PC-9 (cell line): ENCODE data around the gene GPR42. TPM values are rescaled to one million over a fixed set of nuclear protein-coding genes. Genes with fewer than 3 reads are reported as not detected.

Experiments
- BruUV-seq: library from RNA; stranded (reverse); fragments of 400-500 nt; replicated peaks from 2 replicates; lab custom pipeline; 2021; lab: Mats Ljungman, UMichigan
- CTCF ChIA-PET: fragments of 300-600 bp; sonication (Branson Sonifier 250); formaldehyde crosslinking; loops from one replicate; lab custom pipeline; 2022; ENCODE audit warnings: antibody characterized with exemption; lab: Charles Lee
- POLR2A ChIA-PET: fragments of 300-600 bp; sonication (Branson Sonifier 250); formaldehyde crosslinking; loops from one replicate; lab custom pipeline; 2022; ENCODE audit warnings: antibody characterized with exemption; ENCODE audit not compliant: unreplicated experiment; lab: Charles Lee
- DNase-seq, 2 experiments: peaks; one replicate each; pipeline versions ENCODE4 v3.0.0 to v3.0.0-alpha.2; 2015 to 2022; ENCODE audit warnings: mixed read lengths in 1 of 2
- H2AFZ ChIP-seq: fragments of 200-600 bp; sonication (generic); 2 replicates; pipeline ENCODE4 v1.8.1; 2017; ENCODE audit warnings: antibody characterized with exemption
- H3F3A ChIP-seq: fragments of 200-600 bp; sonication (generic); 2 replicates; pipeline ENCODE4 v1.8.1; 2017; ENCODE audit warnings: antibody characterized with exemption, mild to moderate bottlenecking, low read depth; ENCODE audit not compliant: insufficient read depth
- H3K27ac ChIP-seq: fragments of 200-600 bp; sonication (generic); 2 replicates; pipeline ENCODE4 v1.6.1; 2016; ENCODE audit warnings: mixed run types
- H3K27me3 ChIP-seq: fragments of 200-600 bp; sonication (generic); 2 replicates; pipeline ENCODE4 v1.6.1; 2016; ENCODE audit warnings: low read depth, mixed run types; ENCODE audit not compliant: insufficient read depth
- H3K36me3 ChIP-seq: fragments of 200-600 bp; sonication (generic); 2 replicates; pipeline ENCODE4 v1.6.1; 2016; ENCODE audit warnings: low read depth, mixed run types
- H3K4me1 ChIP-seq: fragments of 200-600 bp; sonication (generic); replicated peaks from 2 replicates; pipeline ENCODE4 v1.6.1; 2016; ENCODE audit warnings: mixed run types; ENCODE audit not compliant: insufficient read depth
- H3K4me2 ChIP-seq: fragments of 200-600 bp; sonication (generic); 2 replicates; pipeline ENCODE4 v1.6.1; 2017; ENCODE audit warnings: mixed run types
- H3K4me3 ChIP-seq: fragments of 200-600 bp; sonication (generic); 2 replicates; pipeline ENCODE4 v1.6.1; 2016; ENCODE audit warnings: mixed run types
- H3K79me2 ChIP-seq: fragments of 200-600 bp; sonication (generic); 2 replicates; pipeline ENCODE4 v1.6.1; 2017; ENCODE audit warnings: low read depth, mixed run types
- H3K9me2 ChIP-seq: fragments of 200-600 bp; sonication (generic); 2 replicates; pipeline ENCODE4 v1.8.1; 2017; ENCODE audit warnings: mild to moderate bottlenecking; ENCODE audit not compliant: insufficient read depth
- H3K9me3 ChIP-seq: fragments of 200-600 bp; sonication (generic); 2 replicates; pipeline ENCODE4 v1.8.1; 2016; ENCODE audit warnings: low read depth; ENCODE audit not compliant: insufficient read depth
- H4K20me1 ChIP-seq: fragments of 200-600 bp; sonication (generic); 2 replicates; pipeline ENCODE4 v1.8.1; 2017; ENCODE audit not compliant: insufficient read depth
- CTCF ChIP-seq: fragments of 200-600 bp; sonication (generic); conservative IDR thresholded peaks from 2 replicates; pipeline ENCODE4 v1.6.1; 2017; ENCODE audit warnings: mixed run types, antibody characterized with exemption, mild to moderate bottlenecking, moderate library complexity
- EZH2 ChIP-seq: fragments of 200-600 bp; sonication (generic); IDR thresholded peaks from 2 replicates; pipeline ENCODE4 v1.8.0; 2017; ENCODE audit warnings: antibody characterized with exemption, low read depth
- intact Hi-C: fragments of 100-400 bp; cut with micrococcal nuclease; formaldehyde crosslinking; loops from one replicate; pipeline ENCODE4 v1.10.0; 2022; ENCODE audit not compliant: unreplicated experiment
- total RNA-seq: library from RNA; stranded (reverse); gene quantifications from 2 replicates; pipeline ENCODE4 v1.2.3, GENCODE V29; 2021

Gene GPR42
- total RNA-seq, 1 experiment from 2014 or later: not detected

- H3K9me2 ChIP-seq: no peaks in the 10 kb centered on the region
- no TSS peak for BruUV-seq
- intact Hi-C loops: no loop called here
- ChIA-PET CTCF (no interaction called here), POLR2A (no interaction called here)
- H3K27ac ChIP-seq: no peak overlapping the region
- H3F3A ChIP-seq: no peaks in the 10 kb centered on the region
- no peaks in the 10 kb centered on the region for H4K20me1 ChIP-seq
- no peaks in the 10 kb centered on the region for H3K36me3 ChIP-seq
- H3K79me2 ChIP-seq: no peaks in the 10 kb centered on the region
- peaks cover 71% of the 10 kb centered on the region for H3K27me3 ChIP-seq
- no peak for DNase-seq
- no peak overlapping the region for H3K4me3 ChIP-seq
- no peaks in the 10 kb centered on the region for H3K4me1 ChIP-seq
- no peak overlapping the region for H2AFZ ChIP-seq
- TF ChIP-seq EZH2: no peak
- TF ChIP-seq CTCF: no peak
- no peaks in the 10 kb centered on the region for H3K9me3 ChIP-seq
- H3K4me2 ChIP-seq: no peak overlapping the region
Measured at GRCh38 chr19:35417713-35418534, 47.1 kb downstream of the GPR42 start.

- Histone ChIP-seq H3K36me3 (no peaks in the 10 kb centered on the region), H3K9me2 (no peaks in the 10 kb centered on the region), H2AFZ (no peak overlapping the region), H4K20me1 (no peaks in the 10 kb centered on the region), H3F3A (no peaks in the 10 kb centered on the region), H3K9me3 (no peaks in the 10 kb centered on the region), H3K4me1 (no peaks in the 10 kb centered on the region), H3K4me3 (no peak overlapping the region), H3K27ac (no peak overlapping the region), H3K27me3 (peaks cover 63% of the 10 kb centered on the region), H3K79me2 (no peaks in the 10 kb centered on the region), H3K4me2 (no peak overlapping the region)
- ChIA-PET CTCF (no interaction called here), POLR2A (interaction anchor here (0.7 kb wide), 1 partner anchor 73 kb away, joined by 3 read pairs; no protein-coding TSS in a partner anchor)
- no TSS peak for BruUV-seq
- intact Hi-C loops: no loop called here
- no peak for DNase-seq
- TF ChIP-seq CTCF: no peak
- no peak for TF ChIP-seq EZH2
Measured at GRCh38 chr19:35419046-35419445, 48.2 kb downstream of the GPR42 start.

GRCh38 chr19:35419805-35420204, 48.9 kb downstream of the GPR42 start:
- ChIA-PET POLR2A (no interaction called here), CTCF (no interaction called here)
- no peak overlapping the region for H3K4me2 ChIP-seq
- H3K9me3 ChIP-seq: no peaks in the 10 kb centered on the region
- no peaks in the 10 kb centered on the region for H3K9me2 ChIP-seq
- TF ChIP-seq CTCF: no peak
- TF ChIP-seq EZH2: no peak
- no TSS peak for BruUV-seq
- H4K20me1 ChIP-seq: no peaks in the 10 kb centered on the region
- DNase-seq: no peak
- no peak overlapping the region for H3K27ac ChIP-seq
- H3K79me2 ChIP-seq: no peaks in the 10 kb centered on the region
- no peaks in the 10 kb centered on the region for H3K36me3 ChIP-seq
- H3F3A ChIP-seq: no peaks in the 10 kb centered on the region
- H3K4me1 ChIP-seq: no peaks in the 10 kb centered on the region
- H3K27me3 ChIP-seq: peaks cover 56% of the 10 kb centered on the region
- intact Hi-C loops: no loop called here
- H2AFZ ChIP-seq: no peak overlapping the region
- no peak overlapping the region for H3K4me3 ChIP-seq
